ENCODE data around the gene NRTN. TPM values are rescaled to one million over a fixed set of nuclear protein-coding genes. Genes with fewer than 3 reads are reported as not detected.
"Not testable (repeated sequence)": the region's sequence is repeated elsewhere in the genome, so short reads cannot be mapped to it uniquely, and the experiment has no call there.

Gene NRTN
- total RNA-seq, 1 experiment from 2014 or later, result 4.8 TPM

- peak; percentile 47 for DNase-seq (ENCODE audit: low read depth, low spot score)
These were observed 39.9 kb downstream of the NRTN start for GRCh38 chr19:5844456-5845433.

GRCh38 chr19:5847846-5848245 is 43.0 kb downstream of the NRTN start:
- in situ Hi-C loops (cut with HindIII; ENCODE audit: low pct_unique_long_range_greater_than_20kb, low sequenced_read_pairs); DNase-seq (ENCODE audit: low read depth, low spot score): not testable (repeated sequence)

More at GRCh38 chr19:5844456-5845433, 39.9 kb downstream of the NRTN start:
- in situ Hi-C loops (cut with HindIII; ENCODE audit: low pct_unique_long_range_greater_than_20kb, low sequenced_read_pairs), result no loop called here

GRCh38 chr19:5848621-5849020 is 43.8 kb downstream of the NRTN start:
- not testable (repeated sequence) for DNase-seq (ENCODE audit: low read depth, low spot score)

GRCh38 chr19:5850189-5850588 is 45.3 kb downstream of the NRTN start:
- no peak for DNase-seq (ENCODE audit: low read depth, low spot score)
- in situ Hi-C loops (cut with HindIII; ENCODE audit: low pct_unique_long_range_greater_than_20kb, low sequenced_read_pairs), result no loop called here

More at GRCh38 chr19:5848621-5849020, 43.8 kb downstream of the NRTN start:
- in situ Hi-C loops (cut with HindIII; ENCODE audit: low pct_unique_long_range_greater_than_20kb, low sequenced_read_pairs), result not testable (repeated sequence)

- in situ Hi-C loops (cut with HindIII; ENCODE audit: low pct_unique_long_range_greater_than_20kb, low sequenced_read_pairs), result no loop called here
- DNase-seq (ENCODE audit: low read depth, low spot score), result peak; percentile 4
These were observed 46.0 kb downstream of the NRTN start for GRCh38 chr19:5850743-5851293.

- DNase-seq (ENCODE audit: low read depth, low spot score), result no peak
- in situ Hi-C loops (cut with HindIII; ENCODE audit: low pct_unique_long_range_greater_than_20kb, low sequenced_read_pairs), result no loop called here
These were observed 46.4 kb downstream of the NRTN start, which contains the start of gene FUT3 for GRCh38 chr19:5851302-5851701. FUT3 (minus strand) TSS chr19:5851449.

GRCh38 chr19:5854121-5854520 is 49.3 kb downstream of the NRTN start:
- in situ Hi-C loops (cut with HindIII; ENCODE audit: low pct_unique_long_range_greater_than_20kb, low sequenced_read_pairs); DNase-seq (ENCODE audit: low read depth, low spot score): not testable (repeated sequence)

GRCh38 chr19:5855151-5855550 is 50.3 kb downstream of the NRTN start:
- DNase-seq (ENCODE audit: low read depth, low spot score); in situ Hi-C loops (cut with HindIII; ENCODE audit: low pct_unique_long_range_greater_than_20kb, low sequenced_read_pairs): not testable (repeated sequence)

- in situ Hi-C loops (cut with HindIII; ENCODE audit: low pct_unique_long_range_greater_than_20kb, low sequenced_read_pairs), result no loop called here
- DNase-seq (ENCODE audit: low read depth, low spot score), result no peak
These were observed 52.6 kb downstream of the NRTN start for GRCh38 chr19:5857203-5858081.

GRCh38 chr19:5863030-5863665 is 58.3 kb downstream of the NRTN start:
- DNase-seq (ENCODE audit: low read depth, low spot score), result no peak
- in situ Hi-C loops (cut with HindIII; ENCODE audit: low pct_unique_long_range_greater_than_20kb, low sequenced_read_pairs), result no loop called here

- in situ Hi-C loops (cut with HindIII; ENCODE audit: low pct_unique_long_range_greater_than_20kb, low sequenced_read_pairs), result no loop called here
- DNase-seq (ENCODE audit: low read depth, low spot score), result no peak
These were observed 59.3 kb downstream of the NRTN start for GRCh38 chr19:5864013-5864720.

GRCh38 chr19:5864725-5865486 is 60.0 kb downstream of the NRTN start:
- DNase-seq (ENCODE audit: low read depth, low spot score), result no peak

GRCh38 chr19:5865772-5866171 is 60.9 kb downstream of the NRTN start:
- in situ Hi-C loops (cut with HindIII; ENCODE audit: low pct_unique_long_range_greater_than_20kb, low sequenced_read_pairs), result no loop called here
- no peak for DNase-seq (ENCODE audit: low read depth, low spot score)

More at GRCh38 chr19:5864725-5865486, 60.0 kb downstream of the NRTN start:
- in situ Hi-C loops (cut with HindIII; ENCODE audit: low pct_unique_long_range_greater_than_20kb, low sequenced_read_pairs), result no loop called here

GRCh38 chr19:5867201-5868136 is 62.6 kb downstream of the NRTN start:
- no peak for DNase-seq (ENCODE audit: low read depth, low spot score)
- in situ Hi-C loops (cut with HindIII; ENCODE audit: low pct_unique_long_range_greater_than_20kb, low sequenced_read_pairs), result no loop called here

GRCh38 chr19:5870986-5871394 is 66.1 kb downstream of the NRTN start:
- in situ Hi-C loops (cut with HindIII; ENCODE audit: low pct_unique_long_range_greater_than_20kb, low sequenced_read_pairs), result no loop called here
- DNase-seq (ENCODE audit: low read depth, low spot score), result no peak
